GM23338 (cell line): ENCODE data around the gene UPF2. TPM values are rescaled to one million over a fixed set of nuclear protein-coding genes. Genes with fewer than 3 reads are reported as not detected.

Experiments used
- ATAC-seq: fragments of 200-7000 bp; cut with Tn5 transposase; 3 replicates; pipeline ENCODE4 v1.9.1; 2020
- DNase-seq: peaks from one replicate; pipeline ENCODE4 v3.0.0-alpha.2; 2015; ENCODE audit warnings: low spot score
- H2AFZ ChIP-seq: fragments of 200-600 bp; sonication (generic); 2 replicates; pipeline ENCODE4 v1.8.0; 2016; ENCODE audit warnings: antibody characterized with exemption, mild to moderate bottlenecking, moderate library complexity
- H3F3A ChIP-seq: fragments of 200-600 bp; sonication (generic); replicated peaks from 2 replicates; pipeline ENCODE4 v1.8.0; 2017; ENCODE audit warnings: antibody characterized with exemption, mixed run types, low read depth
- H3K27ac ChIP-seq: fragments of 200-600 bp; sonication (generic); 2 replicates; pipeline ENCODE4 v1.6.1; 2016; ENCODE audit warnings: low read depth
- H3K27me3 ChIP-seq: fragments of 200-600 bp; sonication (generic); 2 replicates; pipeline ENCODE4 v1.8.0; 2016; ENCODE audit warnings: mild to moderate bottlenecking, mixed run types, moderate library complexity; ENCODE audit not compliant: insufficient read depth
- H3K36me3 ChIP-seq: fragments of 200-600 bp; sonication (generic); 2 replicates; pipeline ENCODE4 v1.8.0; 2016; ENCODE audit warnings: mild to moderate bottlenecking; ENCODE audit not compliant: insufficient read depth
- H3K4me1 ChIP-seq: fragments of 200-600 bp; sonication (generic); 2 replicates; pipeline ENCODE4 v1.8.0; 2016; ENCODE audit warnings: mild to moderate bottlenecking, moderate library complexity; ENCODE audit not compliant: insufficient read depth
- H3K4me2 ChIP-seq: fragments of 200-600 bp; sonication (generic); 2 replicates; pipeline ENCODE4 v1.7.1; 2017; ENCODE audit warnings: mixed run types
- H3K4me3 ChIP-seq: fragments of 200-600 bp; sonication (generic); 2 replicates; pipeline ENCODE4 v1.6.1; 2016; ENCODE audit warnings: mixed run types
- H3K79me2 ChIP-seq: fragments of 200-600 bp; sonication (generic); replicated peaks from 2 replicates; pipeline ENCODE4 v1.8.0; 2017; ENCODE audit warnings: mild to moderate bottlenecking; ENCODE audit not compliant: insufficient read depth
- H3K9me2 ChIP-seq: fragments of 200-600 bp; sonication (generic); 2 replicates; pipeline ENCODE4 v1.8.0; 2017; ENCODE audit not compliant: insufficient read depth
- H4K20me1 ChIP-seq: fragments of 200-600 bp; sonication (generic); replicated peaks from 2 replicates; pipeline ENCODE4 v1.8.0; 2017; ENCODE audit warnings: mild to moderate bottlenecking; ENCODE audit not compliant: insufficient read depth
- H3K27ac Mint-ChIP-seq: 2 replicates; pipeline ENCODE4 v1.8.0; 2020; ENCODE audit warnings: inconsistent platforms, mild to moderate bottlenecking, moderate library complexity, mixed read lengths
- H3K27me3 Mint-ChIP-seq: 3 replicates; pipeline ENCODE4 v1.8.0; 2022; ENCODE audit warnings: low read depth, mild to moderate bottlenecking, moderate library complexity, mixed read lengths, inconsistent platforms; ENCODE audit not compliant: insufficient read depth, poor library complexity
- H3K36me3 Mint-ChIP-seq: 3 replicates; pipeline ENCODE4 v1.8.0; 2021; ENCODE audit warnings: low read depth, mild to moderate bottlenecking, inconsistent platforms, moderate library complexity, mixed read lengths
- H3K4me1 Mint-ChIP-seq: 3 replicates; pipeline ENCODE4 v1.8.0; 2020; ENCODE audit warnings: mild to moderate bottlenecking, inconsistent platforms, mixed read lengths
- H3K4me3 Mint-ChIP-seq: 3 replicates; pipeline ENCODE4 v1.8.0; 2021; ENCODE audit warnings: moderate library complexity, mild to moderate bottlenecking, inconsistent platforms, mixed read lengths
- H3K9me3 Mint-ChIP-seq: 3 replicates; pipeline ENCODE4 v1.8.0; 2020; ENCODE audit warnings: moderate library complexity, mild to moderate bottlenecking, inconsistent platforms, mixed read lengths
- CREB1 ChIP-seq: fragments of 250-450 bp; sonication (Bioruptor Pico); IDR thresholded peaks from 2 replicates; pipeline ENCODE4 v1.5.0; 2020; ENCODE audit warnings: low read depth, mild to moderate bottlenecking, moderate library complexity
- EZH2 ChIP-seq: fragments of 200-600 bp; sonication (generic); IDR thresholded peaks from one replicate; pipeline ENCODE4 v1.8.0; 2017; ENCODE audit warnings: antibody characterized with exemption, mild to moderate bottlenecking, low read depth; ENCODE audit not compliant: unreplicated experiment
- EZH2phosphoT487 ChIP-seq: fragments of 200-600 bp; sonication (generic); IDR thresholded peaks from one replicate; pipeline ENCODE4 v1.8.1; 2018; ENCODE audit warnings: antibody characterized with exemption; ENCODE audit not compliant: unreplicated experiment
- JUNB ChIP-seq: IDR thresholded peaks from one replicate; pipeline ENCODE4 v1.6.1; 2016; ENCODE audit warnings: antibody characterized with exemption; ENCODE audit not compliant: unreplicated experiment
- NANOG ChIP-seq: IDR thresholded peaks from 2 replicates; pipeline ENCODE4 v1.6.1; 2016; ENCODE audit warnings: antibody characterized with exemption, borderline replicate concordance
- STAT1 ChIP-seq: IDR thresholded peaks from one replicate; pipeline ENCODE4 v1.6.1; 2016; ENCODE audit warnings: antibody characterized with exemption; ENCODE audit not compliant: unreplicated experiment
- ZNF114 ChIP-seq: fragments of 250-450 bp; sonication (Bioruptor Pico); IDR thresholded peaks from 2 replicates; pipeline ENCODE4 v1.5.0; 2020; ENCODE audit warnings: mild to moderate bottlenecking, moderate library complexity
- ZNF331 ChIP-seq: fragments of 250-450 bp; sonication (Bioruptor Pico); IDR thresholded peaks from 2 replicates; pipeline ENCODE4 v1.5.0; 2020; ENCODE audit warnings: low read depth, mild to moderate bottlenecking, moderate library complexity
- polyA plus RNA-seq: library from polyadenylated mRNA; unstranded; fragments of >200 nt; fragmentation: Nextera tagmentation; extraction: Ambion mirVana; gene quantifications from 2 replicates; pipeline ENCODE4 v1.2.1, GENCODE V29; 2016
- total RNA-seq: library from RNA; depleted of rRNA; stranded (reverse); fragments of >200 nt; shearing (Covaris generic); gene quantifications from 2 replicates; pipeline ENCODE4 v1.2.3, GENCODE V29; 2014
- TF ChIP-seq, protein P1 (sequence below): IDR thresholded peaks from 2 replicates; pipeline ENCODE4 v1.6.1; 2016; ENCODE audit warnings: antibody characterized with exemption
- TF ChIP-seq, protein P2 (sequence below), 2 experiments: fragments of 200-600 bp in 1 of 2; sonication (generic) in 1 of 2; conservative IDR thresholded peaks; 2 replicates each; pipeline versions ENCODE4 v1.5.1 to v1.6.1; 2016 to 2017; ENCODE audit warnings: antibody characterized with exemption in 2 of 2, low read depth in 2 of 2, mild to moderate bottlenecking in 2 of 2, moderate library complexity in 1 of 2
- TF ChIP-seq, protein P3 (sequence below): fragments of 250-450 bp; sonication (Bioruptor Pico); IDR thresholded peaks from 2 replicates; pipeline ENCODE4 v1.5.0; 2020; ENCODE audit warnings: mild to moderate bottlenecking, moderate library complexity
- TF ChIP-seq, protein P4 (sequence below): IDR thresholded peaks from one replicate; pipeline ENCODE4 v1.6.1; 2018; ENCODE audit warnings: antibody characterized with exemption; ENCODE audit not compliant: unreplicated experiment

Gene UPF2
- total and polyA plus RNA-seq, 2 experiments from 2014 or later: 29.0 to 78.5 TPM

DNA sequence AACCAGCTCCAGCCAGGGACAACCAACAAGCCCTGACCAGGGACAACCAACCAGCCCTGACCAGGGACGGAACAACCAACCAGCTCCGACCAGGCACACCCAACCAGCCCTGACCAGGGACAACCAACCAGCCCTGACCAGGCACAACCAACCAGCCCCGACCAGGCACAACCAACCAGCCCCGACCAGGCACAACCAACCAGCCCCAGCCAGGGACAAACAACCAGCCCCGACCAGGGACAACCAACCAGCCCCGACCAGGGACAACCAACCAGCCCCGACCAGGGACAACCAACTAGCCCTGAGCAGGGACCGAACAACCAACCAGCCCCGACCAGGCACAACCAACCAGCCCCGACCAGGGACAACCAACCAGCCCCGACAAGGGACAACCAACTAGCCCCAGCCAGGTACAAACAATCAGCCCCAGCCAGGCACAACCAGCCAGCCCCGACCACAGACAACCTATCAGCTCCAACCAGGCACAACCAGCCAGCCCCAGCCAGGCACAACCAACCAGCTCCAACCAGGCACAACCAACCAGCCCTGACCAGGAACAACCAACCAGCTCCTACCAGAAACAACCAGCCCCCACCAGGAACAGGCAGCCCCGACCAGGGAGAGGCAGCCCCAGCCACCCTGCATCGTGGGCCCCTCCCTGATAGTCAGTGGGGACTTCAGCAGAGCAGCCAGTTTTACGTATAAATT, 163.1 kb downstream of the UPF2 start (continued):
- TF ChIP-seq NANOG (no peak), ZNF331 (CRISPR knock-in tag) (no peak), EZH2 (no peak), STAT1 (no peak)
- TF ChIP-seq, protein P1, sequence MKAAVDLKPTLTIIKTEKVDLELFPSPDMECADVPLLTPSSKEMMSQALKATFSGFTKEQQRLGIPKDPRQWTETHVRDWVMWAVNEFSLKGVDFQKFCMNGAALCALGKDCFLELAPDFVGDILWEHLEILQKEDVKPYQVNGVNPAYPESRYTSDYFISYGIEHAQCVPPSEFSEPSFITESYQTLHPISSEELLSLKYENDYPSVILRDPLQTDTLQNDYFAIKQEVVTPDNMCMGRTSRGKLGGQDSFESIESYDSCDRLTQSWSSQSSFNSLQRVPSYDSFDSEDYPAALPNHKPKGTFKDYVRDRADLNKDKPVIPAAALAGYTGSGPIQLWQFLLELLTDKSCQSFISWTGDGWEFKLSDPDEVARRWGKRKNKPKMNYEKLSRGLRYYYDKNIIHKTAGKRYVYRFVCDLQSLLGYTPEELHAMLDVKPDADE: no peak

DNA sequence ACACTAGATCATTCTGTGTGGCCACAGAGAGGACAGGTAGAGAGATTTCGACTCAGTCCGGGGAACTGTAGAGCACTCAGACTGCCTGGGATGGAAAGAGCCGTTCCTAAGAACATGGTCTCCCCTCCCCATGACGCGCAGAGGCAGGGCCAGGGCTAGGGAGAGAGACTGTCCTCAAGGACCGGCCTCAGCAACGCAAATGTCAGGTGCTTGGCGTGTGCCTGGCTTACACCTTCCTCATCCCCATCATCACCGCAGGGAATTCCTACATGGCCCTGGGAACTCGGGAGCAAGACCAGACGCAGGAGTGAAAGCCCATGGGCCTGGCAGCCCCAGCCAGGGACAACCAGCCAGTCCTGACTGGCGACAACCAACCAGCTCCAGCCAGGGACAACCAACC, 163.8 kb downstream of the UPF2 start:
- ATAC-seq (no peak), DNase-seq (no peak)
- H3K4me2 ChIP-seq: no peak overlapping the region
- Mint-ChIP-seq H3K4me1 (peaks cover 30% of the 10 kb centered on the region), H3K36me3 (peaks cover 2% of the 10 kb centered on the region; the same call in 1 of the 3 replicates), H3K27ac (no peak overlapping the region), H3K27me3 (peaks cover 7% of the 10 kb centered on the region), H3K4me3 (no peak overlapping the region), H3K9me3 (no peaks in the 10 kb centered on the region)
- H3K27me3 ChIP-seq: no peaks in the 10 kb centered on the region
- no peak overlapping the region for H3K27ac ChIP-seq
- no peaks in the 10 kb centered on the region for H3K36me3 ChIP-seq
- H3K79me2 ChIP-seq: no peaks in the 10 kb centered on the region
- no peaks in the 10 kb centered on the region for H3K9me2 ChIP-seq
- no peak overlapping the region for H3K4me3 ChIP-seq
- peaks cover 23% of the 10 kb centered on the region for H3K4me1 ChIP-seq
- H4K20me1 ChIP-seq: no peaks in the 10 kb centered on the region
- no peaks in the 10 kb centered on the region; the same call in 1 of the 2 replicates for H3F3A ChIP-seq
- no peak overlapping the region for H2AFZ ChIP-seq
- TF ChIP-seq ZNF331 (CRISPR knock-in tag) (no peak), EZH2 (no peak), ZNF114 (CRISPR knock-in tag) (no peak), EZH2phosphoT487 (no peak), NANOG (no peak), JUNB (no peak), CREB1 (CRISPR knock-in tag) (no peak)
- TF ChIP-seq, protein P2, sequence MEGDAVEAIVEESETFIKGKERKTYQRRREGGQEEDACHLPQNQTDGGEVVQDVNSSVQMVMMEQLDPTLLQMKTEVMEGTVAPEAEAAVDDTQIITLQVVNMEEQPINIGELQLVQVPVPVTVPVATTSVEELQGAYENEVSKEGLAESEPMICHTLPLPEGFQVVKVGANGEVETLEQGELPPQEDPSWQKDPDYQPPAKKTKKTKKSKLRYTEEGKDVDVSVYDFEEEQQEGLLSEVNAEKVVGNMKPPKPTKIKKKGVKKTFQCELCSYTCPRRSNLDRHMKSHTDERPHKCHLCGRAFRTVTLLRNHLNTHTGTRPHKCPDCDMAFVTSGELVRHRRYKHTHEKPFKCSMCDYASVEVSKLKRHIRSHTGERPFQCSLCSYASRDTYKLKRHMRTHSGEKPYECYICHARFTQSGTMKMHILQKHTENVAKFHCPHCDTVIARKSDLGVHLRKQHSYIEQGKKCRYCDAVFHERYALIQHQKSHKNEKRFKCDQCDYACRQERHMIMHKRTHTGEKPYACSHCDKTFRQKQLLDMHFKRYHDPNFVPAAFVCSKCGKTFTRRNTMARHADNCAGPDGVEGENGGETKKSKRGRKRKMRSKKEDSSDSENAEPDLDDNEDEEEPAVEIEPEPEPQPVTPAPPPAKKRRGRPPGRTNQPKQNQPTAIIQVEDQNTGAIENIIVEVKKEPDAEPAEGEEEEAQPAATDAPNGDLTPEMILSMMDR (conservative IDR thresholded peaks at IDR 0.05; ENCODE audit: low read depth in 2 of 2): no peak
- TF ChIP-seq, protein P3, sequence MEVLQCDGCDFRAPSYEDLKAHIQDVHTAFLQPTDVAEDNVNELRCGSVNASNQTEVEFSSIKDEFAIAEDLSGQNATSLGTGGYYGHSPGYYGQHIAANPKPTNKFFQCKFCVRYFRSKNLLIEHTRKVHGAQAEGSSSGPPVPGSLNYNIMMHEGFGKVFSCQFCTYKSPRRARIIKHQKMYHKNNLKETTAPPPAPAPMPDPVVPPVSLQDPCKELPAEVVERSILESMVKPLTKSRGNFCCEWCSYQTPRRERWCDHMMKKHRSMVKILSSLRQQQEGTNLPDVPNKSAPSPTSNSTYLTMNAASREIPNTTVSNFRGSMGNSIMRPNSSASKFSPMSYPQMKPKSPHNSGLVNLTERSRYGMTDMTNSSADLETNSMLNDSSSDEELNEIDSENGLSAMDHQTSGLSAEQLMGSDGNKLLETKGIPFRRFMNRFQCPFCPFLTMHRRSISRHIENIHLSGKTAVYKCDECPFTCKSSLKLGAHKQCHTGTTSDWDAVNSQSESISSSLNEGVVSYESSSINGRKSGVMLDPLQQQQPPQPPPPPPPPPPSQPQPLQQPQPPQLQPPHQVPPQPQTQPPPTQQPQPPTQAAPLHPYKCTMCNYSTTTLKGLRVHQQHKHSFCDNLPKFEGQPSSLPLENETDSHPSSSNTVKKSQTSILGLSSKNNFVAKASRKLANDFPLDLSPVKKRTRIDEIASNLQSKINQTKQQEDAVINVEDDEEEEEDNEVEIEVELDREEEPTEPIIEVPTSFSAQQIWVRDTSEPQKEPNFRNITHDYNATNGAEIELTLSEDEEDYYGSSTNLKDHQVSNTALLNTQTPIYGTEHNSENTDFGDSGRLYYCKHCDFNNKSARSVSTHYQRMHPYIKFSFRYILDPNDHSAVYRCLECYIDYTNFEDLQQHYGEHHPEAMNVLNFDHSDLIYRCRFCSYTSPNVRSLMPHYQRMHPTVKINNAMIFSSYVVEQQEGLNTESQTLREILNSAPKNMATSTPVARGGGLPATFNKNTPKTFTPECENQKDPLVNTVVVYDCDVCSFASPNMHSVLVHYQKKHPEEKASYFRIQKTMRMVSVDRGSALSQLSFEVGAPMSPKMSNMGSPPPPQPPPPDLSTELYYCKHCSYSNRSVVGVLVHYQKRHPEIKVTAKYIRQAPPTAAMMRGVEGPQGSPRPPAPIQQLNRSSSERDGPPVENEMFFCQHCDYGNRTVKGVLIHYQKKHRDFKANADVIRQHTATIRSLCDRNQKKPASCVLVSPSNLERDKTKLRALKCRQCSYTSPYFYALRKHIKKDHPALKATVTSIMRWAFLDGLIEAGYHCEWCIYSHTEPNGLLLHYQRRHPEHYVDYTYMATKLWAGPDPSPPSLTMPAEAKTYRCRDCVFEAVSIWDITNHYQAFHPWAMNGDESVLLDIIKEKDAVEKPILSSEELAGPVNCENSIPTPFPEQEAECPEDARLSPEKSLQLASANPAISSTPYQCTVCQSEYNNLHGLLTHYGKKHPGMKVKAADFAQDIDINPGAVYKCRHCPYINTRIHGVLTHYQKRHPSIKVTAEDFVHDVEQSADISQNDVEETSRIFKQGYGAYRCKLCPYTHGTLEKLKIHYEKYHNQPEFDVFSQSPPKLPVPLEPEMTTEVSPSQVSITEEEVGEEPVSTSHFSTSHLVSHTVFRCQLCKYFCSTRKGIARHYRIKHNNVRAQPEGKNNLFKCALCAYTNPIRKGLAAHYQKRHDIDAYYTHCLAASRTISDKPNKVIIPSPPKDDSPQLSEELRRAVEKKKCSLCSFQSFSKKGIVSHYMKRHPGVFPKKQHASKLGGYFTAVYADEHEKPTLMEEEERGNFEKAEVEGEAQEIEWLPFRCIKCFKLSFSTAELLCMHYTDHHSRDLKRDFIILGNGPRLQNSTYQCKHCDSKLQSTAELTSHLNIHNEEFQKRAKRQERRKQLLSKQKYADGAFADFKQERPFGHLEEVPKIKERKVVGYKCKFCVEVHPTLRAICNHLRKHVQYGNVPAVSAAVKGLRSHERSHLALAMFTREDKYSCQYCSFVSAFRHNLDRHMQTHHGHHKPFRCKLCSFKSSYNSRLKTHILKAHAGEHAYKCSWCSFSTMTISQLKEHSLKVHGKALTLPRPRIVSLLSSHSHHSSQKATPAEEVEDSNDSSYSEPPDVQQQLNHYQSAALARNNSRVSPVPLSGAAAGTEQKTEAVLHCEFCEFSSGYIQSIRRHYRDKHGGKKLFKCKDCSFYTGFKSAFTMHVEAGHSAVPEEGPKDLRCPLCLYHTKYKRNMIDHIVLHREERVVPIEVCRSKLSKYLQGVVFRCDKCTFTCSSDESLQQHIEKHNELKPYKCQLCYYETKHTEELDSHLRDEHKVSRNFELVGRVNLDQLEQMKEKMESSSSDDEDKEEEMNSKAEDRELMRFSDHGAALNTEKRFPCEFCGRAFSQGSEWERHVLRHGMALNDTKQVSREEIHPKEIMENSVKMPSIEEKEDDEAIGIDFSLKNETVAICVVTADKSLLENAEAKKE (CRISPR knock-in tag): no peak
- TF ChIP-seq, protein P4, sequence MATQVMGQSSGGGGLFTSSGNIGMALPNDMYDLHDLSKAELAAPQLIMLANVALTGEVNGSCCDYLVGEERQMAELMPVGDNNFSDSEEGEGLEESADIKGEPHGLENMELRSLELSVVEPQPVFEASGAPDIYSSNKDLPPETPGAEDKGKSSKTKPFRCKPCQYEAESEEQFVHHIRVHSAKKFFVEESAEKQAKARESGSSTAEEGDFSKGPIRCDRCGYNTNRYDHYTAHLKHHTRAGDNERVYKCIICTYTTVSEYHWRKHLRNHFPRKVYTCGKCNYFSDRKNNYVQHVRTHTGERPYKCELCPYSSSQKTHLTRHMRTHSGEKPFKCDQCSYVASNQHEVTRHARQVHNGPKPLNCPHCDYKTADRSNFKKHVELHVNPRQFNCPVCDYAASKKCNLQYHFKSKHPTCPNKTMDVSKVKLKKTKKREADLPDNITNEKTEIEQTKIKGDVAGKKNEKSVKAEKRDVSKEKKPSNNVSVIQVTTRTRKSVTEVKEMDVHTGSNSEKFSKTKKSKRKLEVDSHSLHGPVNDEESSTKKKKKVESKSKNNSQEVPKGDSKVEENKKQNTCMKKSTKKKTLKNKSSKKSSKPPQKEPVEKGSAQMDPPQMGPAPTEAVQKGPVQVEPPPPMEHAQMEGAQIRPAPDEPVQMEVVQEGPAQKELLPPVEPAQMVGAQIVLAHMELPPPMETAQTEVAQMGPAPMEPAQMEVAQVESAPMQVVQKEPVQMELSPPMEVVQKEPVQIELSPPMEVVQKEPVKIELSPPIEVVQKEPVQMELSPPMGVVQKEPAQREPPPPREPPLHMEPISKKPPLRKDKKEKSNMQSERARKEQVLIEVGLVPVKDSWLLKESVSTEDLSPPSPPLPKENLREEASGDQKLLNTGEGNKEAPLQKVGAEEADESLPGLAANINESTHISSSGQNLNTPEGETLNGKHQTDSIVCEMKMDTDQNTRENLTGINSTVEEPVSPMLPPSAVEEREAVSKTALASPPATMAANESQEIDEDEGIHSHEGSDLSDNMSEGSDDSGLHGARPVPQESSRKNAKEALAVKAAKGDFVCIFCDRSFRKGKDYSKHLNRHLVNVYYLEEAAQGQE: no peak
